ENCODE measurements around the gene CMTM4.

Gene CMTM4

DNA sequence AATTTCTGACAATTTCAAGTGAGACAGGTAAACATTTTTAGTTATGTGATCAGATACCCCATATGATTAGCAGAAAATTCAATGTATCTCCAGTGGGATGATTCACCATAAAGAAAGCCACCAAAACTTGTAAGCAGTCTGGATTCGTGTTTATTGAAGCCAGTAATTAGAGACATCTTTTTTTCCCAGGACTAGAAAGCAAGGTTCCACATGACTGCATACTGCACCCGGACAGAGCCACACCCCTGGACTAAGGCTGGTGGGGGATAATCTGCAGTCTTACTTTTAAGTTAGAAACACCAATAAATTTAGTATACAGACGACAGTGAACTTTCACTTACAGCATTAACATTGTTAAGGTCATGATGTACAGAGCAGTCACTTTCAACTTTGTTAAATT lies 24.2 kb upstream of the CMTM4 start:
- no peak for DNase-seq (ENCODE audit: low read depth in 1 of 2, low spot score in 1 of 2)
- Histone ChIP-seq H3K27ac (replicated peaks) (no peak overlapping the region), H3K27me3 (ENCODE audit: insufficient read depth, poor library complexity, severe bottlenecking) (no peaks in the 10 kb centered on the region), H3K4me3 (replicated peaks; ENCODE audit: insufficient read depth, low read length) (no peak overlapping the region)
- TF ChIP-seq, protein P1, sequence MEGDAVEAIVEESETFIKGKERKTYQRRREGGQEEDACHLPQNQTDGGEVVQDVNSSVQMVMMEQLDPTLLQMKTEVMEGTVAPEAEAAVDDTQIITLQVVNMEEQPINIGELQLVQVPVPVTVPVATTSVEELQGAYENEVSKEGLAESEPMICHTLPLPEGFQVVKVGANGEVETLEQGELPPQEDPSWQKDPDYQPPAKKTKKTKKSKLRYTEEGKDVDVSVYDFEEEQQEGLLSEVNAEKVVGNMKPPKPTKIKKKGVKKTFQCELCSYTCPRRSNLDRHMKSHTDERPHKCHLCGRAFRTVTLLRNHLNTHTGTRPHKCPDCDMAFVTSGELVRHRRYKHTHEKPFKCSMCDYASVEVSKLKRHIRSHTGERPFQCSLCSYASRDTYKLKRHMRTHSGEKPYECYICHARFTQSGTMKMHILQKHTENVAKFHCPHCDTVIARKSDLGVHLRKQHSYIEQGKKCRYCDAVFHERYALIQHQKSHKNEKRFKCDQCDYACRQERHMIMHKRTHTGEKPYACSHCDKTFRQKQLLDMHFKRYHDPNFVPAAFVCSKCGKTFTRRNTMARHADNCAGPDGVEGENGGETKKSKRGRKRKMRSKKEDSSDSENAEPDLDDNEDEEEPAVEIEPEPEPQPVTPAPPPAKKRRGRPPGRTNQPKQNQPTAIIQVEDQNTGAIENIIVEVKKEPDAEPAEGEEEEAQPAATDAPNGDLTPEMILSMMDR (IDR thresholded peaks at IDR 0.05; ENCODE audit: insufficient read depth, low read length): no peak
- TF ChIP-seq POLR2AphosphoS5 (IDR thresholded peaks at IDR 0.05; ENCODE audit: low read depth) (no peak), SPI1 (IDR thresholded peaks at IDR 0.05; ENCODE audit: borderline replicate concordance, low read depth) (no peak), REST (IDR thresholded peaks at IDR 0.05; ENCODE audit: insufficient replicate concordance, low read depth) (no peak), GABPA (IDR thresholded peaks at IDR 0.05; ENCODE audit: low read depth) (no peak)

- no peak overlapping the region for H3K4me3 ChIP-seq (replicated peaks; ENCODE audit: insufficient read depth, low read length)
- no peak overlapping the region for H3K27ac ChIP-seq (replicated peaks)
- no peaks in the 10 kb centered on the region for H3K27me3 ChIP-seq (ENCODE audit: insufficient read depth, poor library complexity, severe bottlenecking)
- no peak for TF ChIP-seq GABPA (IDR thresholded peaks at IDR 0.05; ENCODE audit: low read depth)
- TF ChIP-seq POLR2AphosphoS5 (IDR thresholded peaks at IDR 0.05; ENCODE audit: low read depth): no peak
- TF ChIP-seq SPI1 (IDR thresholded peaks at IDR 0.05; ENCODE audit: borderline replicate concordance, low read depth): no peak
- DNase-seq (ENCODE audit: low read depth in 1 of 2, low spot score in 1 of 2): no peak
Measured at GRCh38 chr16:66719246-66719645, 22.7 kb upstream of the CMTM4 start.

- Histone ChIP-seq H3K4me3 (replicated peaks; ENCODE audit: insufficient read depth, low read length) (no peak overlapping the region), H3K27me3 (ENCODE audit: insufficient read depth, poor library complexity, severe bottlenecking) (no peaks in the 10 kb centered on the region), H3K27ac (replicated peaks) (no peak overlapping the region)
- TF ChIP-seq POLR2AphosphoS5 (IDR thresholded peaks at IDR 0.05; ENCODE audit: low read depth) (no peak), SPI1 (IDR thresholded peaks at IDR 0.05; ENCODE audit: borderline replicate concordance, low read depth) (no peak), GABPA (IDR thresholded peaks at IDR 0.05; ENCODE audit: low read depth) (no peak), REST (IDR thresholded peaks at IDR 0.05; ENCODE audit: insufficient replicate concordance, low read depth) (no peak)
- TF ChIP-seq, protein P1 (IDR thresholded peaks at IDR 0.05; ENCODE audit: insufficient read depth, low read length): no peak
- no peak for DNase-seq (ENCODE audit: low read depth in 1 of 2, low spot score in 1 of 2)
Measured at GRCh38 chr16:66717776-66718175, 21.2 kb upstream of the CMTM4 start.

DNA sequence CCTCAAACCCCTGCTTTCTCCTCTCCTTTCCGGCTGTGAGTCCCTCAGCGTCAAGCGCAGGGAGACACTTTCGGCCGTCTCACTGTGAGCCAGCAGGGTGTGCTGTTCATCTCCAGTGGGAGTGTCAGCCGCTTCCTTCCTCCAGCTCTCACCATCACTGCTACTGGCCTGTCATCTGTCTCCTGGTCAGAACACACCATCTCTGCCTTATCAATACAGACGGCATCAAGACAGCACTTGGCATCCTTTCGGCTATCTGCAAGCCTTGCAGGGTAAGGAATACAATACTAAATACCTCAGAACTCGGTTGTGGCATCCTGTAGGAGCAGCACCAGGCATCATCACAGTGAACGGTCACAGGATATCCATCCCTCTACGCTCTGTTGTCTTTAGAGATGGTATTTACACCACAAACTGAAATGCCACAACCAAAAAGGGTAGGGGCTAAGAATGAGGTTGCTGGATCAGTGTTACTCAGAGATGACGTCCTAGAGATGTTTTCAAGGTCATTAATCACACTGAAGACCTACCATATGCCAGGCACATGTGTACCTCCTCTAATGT lies 20.7 kb upstream of the CMTM4 start:
- Histone ChIP-seq H3K27me3 (ENCODE audit: insufficient read depth, poor library complexity, severe bottlenecking) (no peaks in the 10 kb centered on the region), H3K27ac (replicated peaks) (no peak overlapping the region), H3K4me3 (replicated peaks; ENCODE audit: insufficient read depth, low read length) (no peak overlapping the region)
- DNase-seq (ENCODE audit: low read depth in 1 of 2, low spot score in 1 of 2): peak in 1 of 2 experiments; percentile 77
- TF ChIP-seq SPI1 (IDR thresholded peaks at IDR 0.05; ENCODE audit: borderline replicate concordance, low read depth) (no peak; the same call in 1 of the 2 replicates), POLR2AphosphoS5 (IDR thresholded peaks at IDR 0.05; ENCODE audit: low read depth) (peak; percentile 61), GABPA (IDR thresholded peaks at IDR 0.05; ENCODE audit: low read depth) (no peak)
- TF ChIP-seq, protein P1 (IDR thresholded peaks at IDR 0.05; ENCODE audit: insufficient read depth, low read length): peak; percentile 84

Data from HL-60 (cell line).